ENCODE measurements around the gene CLCN5.

Gene CLCN5

GRCh38 chrX:50114113-50114512 is 191.7 kb downstream of the CLCN5 start:
- no peak for DNase-seq (ENCODE audit: low read depth)
- H3K4me1 ChIP-seq (ENCODE audit: control insufficient read depth, insufficient read depth, low read length): no peaks in the 10 kb centered on the region
- no peak overlapping the region for H3K4me3 ChIP-seq (ENCODE audit: low read length)
- H3K36me3 ChIP-seq (ENCODE audit: control insufficient read depth, insufficient read depth, low read length, severe bottlenecking): no peaks in the 10 kb centered on the region
- peaks cover 12% of the 10 kb centered on the region for H3K27me3 ChIP-seq (replicated peaks; ENCODE audit: control insufficient read depth, insufficient read depth, low read length)
- no peaks in the 10 kb centered on the region for H3K9me3 ChIP-seq (ENCODE audit: control insufficient read depth, low read length)
- H3K9ac ChIP-seq (ENCODE audit: low read length): no peak overlapping the region

DNA sequence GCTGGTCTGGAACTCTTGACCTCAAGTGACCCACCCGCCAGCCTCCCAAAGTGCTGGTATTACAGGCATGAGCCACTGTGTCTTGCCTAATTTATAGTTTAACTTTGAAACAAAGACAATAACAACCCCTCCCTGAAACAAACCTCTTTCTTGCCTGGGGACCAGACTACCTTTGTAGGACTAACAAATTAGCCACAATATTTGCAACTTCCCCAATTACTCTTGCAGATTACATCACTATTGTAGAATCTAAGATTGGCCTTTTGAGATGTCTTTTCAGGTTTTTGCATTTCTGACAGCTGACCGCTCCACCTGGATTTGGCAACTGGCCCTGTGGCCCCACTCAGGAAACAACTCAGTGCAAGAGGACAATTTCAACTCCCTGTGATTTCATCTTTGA is 193.6 kb downstream of the CLCN5 start:
- Histone ChIP-seq H3K9ac (ENCODE audit: low read length) (no peak overlapping the region), H3K36me3 (ENCODE audit: control insufficient read depth, insufficient read depth, low read length, severe bottlenecking) (no peaks in the 10 kb centered on the region), H3K9me3 (ENCODE audit: control insufficient read depth, low read length) (no peaks in the 10 kb centered on the region), H3K27me3 (replicated peaks; ENCODE audit: control insufficient read depth, insufficient read depth, low read length) (peaks cover 12% of the 10 kb centered on the region), H3K4me3 (ENCODE audit: low read length) (no peak overlapping the region), H3K4me1 (ENCODE audit: control insufficient read depth, insufficient read depth, low read length) (no peaks in the 10 kb centered on the region)
- DNase-seq (ENCODE audit: low read depth): no peak

DNA sequence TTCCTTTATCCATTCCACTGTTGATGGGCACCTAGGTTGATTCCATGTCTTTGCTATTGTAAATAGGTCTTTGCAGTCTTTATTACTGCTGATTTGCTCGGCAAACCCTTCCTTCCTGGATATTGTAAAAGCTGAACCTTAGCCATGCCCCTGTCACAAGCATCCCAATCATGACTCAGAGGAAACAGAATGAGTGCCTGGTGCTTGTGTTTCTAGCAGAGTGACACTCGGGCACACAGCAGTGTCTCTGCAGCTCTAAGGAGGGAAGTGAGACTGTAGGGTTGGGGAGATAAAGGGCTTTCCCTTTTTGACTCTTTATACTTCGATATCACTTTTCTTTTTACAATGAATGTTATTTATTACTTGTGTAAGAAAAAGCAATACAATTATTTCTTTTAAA is 195.1 kb downstream of the CLCN5 start:
- H3K27me3 ChIP-seq (replicated peaks; ENCODE audit: control insufficient read depth, insufficient read depth, low read length): peaks cover 16% of the 10 kb centered on the region
- DNase-seq (ENCODE audit: low read depth): no peak
- H3K4me3 ChIP-seq (ENCODE audit: low read length): no peak overlapping the region
- H3K9ac ChIP-seq (ENCODE audit: low read length): no peak overlapping the region
- H3K36me3 ChIP-seq (ENCODE audit: control insufficient read depth, insufficient read depth, low read length, severe bottlenecking): no peaks in the 10 kb centered on the region
- H3K4me1 ChIP-seq (ENCODE audit: control insufficient read depth, insufficient read depth, low read length): no peaks in the 10 kb centered on the region
- H3K9me3 ChIP-seq (ENCODE audit: control insufficient read depth, low read length): no peaks in the 10 kb centered on the region

DNA sequence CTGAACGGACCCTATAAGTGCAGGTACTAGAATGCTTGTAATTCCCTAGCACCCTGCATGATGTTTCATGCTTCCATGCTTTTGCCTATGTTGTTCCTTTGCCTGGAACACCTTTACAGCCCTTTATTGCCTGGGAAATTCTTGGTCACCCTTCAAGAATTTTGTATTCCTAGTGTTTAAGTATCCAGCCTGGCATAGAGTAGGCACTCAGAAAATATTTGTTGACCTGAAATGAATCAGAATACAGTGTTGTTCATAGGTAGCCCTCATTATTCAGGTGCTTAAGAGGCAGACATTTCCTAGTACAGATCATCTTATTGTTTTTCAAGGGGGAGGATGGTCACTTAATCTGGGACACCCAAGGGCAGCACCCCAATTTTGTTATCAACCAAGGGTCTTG is 203.1 kb downstream of the CLCN5 start:
- Histone ChIP-seq H3K4me1 (ENCODE audit: control insufficient read depth, insufficient read depth, low read length) (no peaks in the 10 kb centered on the region), H3K36me3 (ENCODE audit: control insufficient read depth, insufficient read depth, low read length, severe bottlenecking) (no peaks in the 10 kb centered on the region), H3K27me3 (replicated peaks; ENCODE audit: control insufficient read depth, insufficient read depth, low read length) (peaks cover 20% of the 10 kb centered on the region), H3K9me3 (ENCODE audit: control insufficient read depth, low read length) (no peaks in the 10 kb centered on the region), H3K9ac (ENCODE audit: low read length) (no peak overlapping the region), H3K4me3 (ENCODE audit: low read length) (no peak overlapping the region)
- DNase-seq (ENCODE audit: low read depth): no peak

DNA sequence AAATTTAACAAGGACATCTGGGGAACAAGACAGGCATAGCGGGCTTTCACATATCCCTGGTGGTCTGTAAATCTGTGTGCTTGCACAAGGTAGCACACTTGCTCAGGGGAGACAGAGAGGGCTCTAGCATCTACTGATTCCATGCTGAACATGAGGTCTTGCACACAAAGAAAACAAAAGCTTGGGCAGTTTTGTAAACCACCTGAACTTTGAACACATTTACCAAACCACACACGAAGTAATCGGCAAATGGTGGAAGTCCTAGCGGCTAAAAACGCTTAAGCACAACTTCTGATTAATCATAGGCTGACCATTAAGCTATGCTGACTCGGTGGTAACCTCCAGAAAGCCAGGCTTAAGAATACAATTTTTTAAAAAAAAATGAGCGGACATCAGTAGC is 225.6 kb downstream of the CLCN5 start:
- H3K4me3 ChIP-seq (ENCODE audit: low read length): no peak overlapping the region
- peaks cover 7% of the 10 kb centered on the region for H3K4me1 ChIP-seq (ENCODE audit: control insufficient read depth, insufficient read depth, low read length)
- no peak overlapping the region for H3K9ac ChIP-seq (ENCODE audit: low read length)
- no peak for DNase-seq (ENCODE audit: low read depth)
- H3K9me3 ChIP-seq (ENCODE audit: control insufficient read depth, low read length): no peaks in the 10 kb centered on the region
- H3K27me3 ChIP-seq (replicated peaks; ENCODE audit: control insufficient read depth, insufficient read depth, low read length): peaks cover 4% of the 10 kb centered on the region
- H3K36me3 ChIP-seq (ENCODE audit: control insufficient read depth, insufficient read depth, low read length, severe bottlenecking): no peaks in the 10 kb centered on the region

Measured in adipocyte (in vitro differentiated cells).